ENCODE results near the gene MTG1. TPM values are rescaled to one million over a fixed set of nuclear protein-coding genes. Genes with fewer than 3 reads are reported as not detected.
"Not testable (repeated sequence)": the region's sequence is repeated elsewhere in the genome, so short reads cannot be mapped to it uniquely, and the experiment has no call there.

The MTG1 gene
- polyA plus RNA-seq, 1 donor (not counting 4 experiments of a cell fraction or from before 2014, with no cell fraction given): 31.6 TPM

DNA sequence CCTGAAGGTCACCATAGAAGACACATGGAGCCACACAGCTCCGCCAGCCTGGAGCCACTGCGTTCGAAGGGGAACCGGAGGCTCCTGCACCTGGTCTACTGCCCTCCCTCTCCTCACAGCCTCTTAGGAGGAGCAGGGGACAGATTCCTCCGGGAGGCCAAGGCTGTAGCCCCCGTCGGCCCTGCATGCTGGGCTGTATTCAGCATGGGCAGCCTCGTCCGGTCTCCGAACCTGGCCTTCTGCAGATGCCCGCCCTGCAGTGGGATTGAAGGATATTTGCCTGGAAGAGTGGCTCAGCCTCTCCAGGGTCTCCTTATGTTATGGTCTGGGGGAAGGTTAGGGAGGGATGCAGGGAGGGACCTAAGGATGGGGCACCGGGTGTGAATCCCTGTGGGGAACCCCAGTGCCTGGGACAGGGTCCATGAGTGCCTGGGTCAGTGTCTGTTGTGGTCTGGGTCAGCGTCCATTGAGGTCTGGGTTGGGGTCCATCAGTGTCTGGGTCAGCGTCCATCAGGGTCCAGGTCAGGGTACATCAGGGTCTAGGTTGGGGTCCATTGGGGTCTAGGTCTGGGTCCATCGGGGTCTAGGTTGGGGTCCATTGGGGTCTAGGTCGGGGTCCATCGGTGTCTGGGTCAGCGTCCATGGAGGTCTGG, 46.8 kb downstream of the MTG1 start:
- no peaks in the 10 kb centered on the region for H4K20me1 ChIP-seq (ENCODE audit: control insufficient read depth, extremely low read depth, insufficient read depth, low read length)
- H3K9me3 ChIP-seq (ENCODE audit: control insufficient read depth, low read depth, low read length): peaks cover 6% of the 10 kb centered on the region
- H3K9ac ChIP-seq (ENCODE audit: control insufficient read depth, extremely low read depth, insufficient read depth, low read length): no peak overlapping the region
- H3K4me1 ChIP-seq (ENCODE audit: control insufficient read depth, extremely low read depth, insufficient read depth, low read length): no peaks in the 10 kb centered on the region
- H3K4me3 ChIP-seq (ENCODE audit: control insufficient read depth in 2 of 3, extremely low read depth in 1 of 3, insufficient read depth in 2 of 3, low read depth in 1 of 3, low read length in 3 of 3): no peak overlapping the region
- no peaks in the 10 kb centered on the region for H3K79me2 ChIP-seq (ENCODE audit: control insufficient read depth, insufficient read depth, low read length)
- no peak overlapping the region for H3K4me2 ChIP-seq (ENCODE audit: control insufficient read depth, extremely low read depth, insufficient read depth, low read depth, low read length)
- dilution Hi-C loops (cut with MboI; ENCODE audit: extremely low pct_ligation_motif_present, low sequenced_read_pairs): no loop called here
- H3K27ac ChIP-seq (ENCODE audit: control insufficient read depth, insufficient read depth, low read length): no peak overlapping the region
- DNase-seq (ENCODE audit: low read depth, low spot score) (no peak), FAIRE-seq (no peak)
- no peaks in the 10 kb centered on the region for H3K9me1 ChIP-seq (ENCODE audit: control insufficient read depth, extremely low read depth, insufficient read depth, low read length)
- no peaks in the 10 kb centered on the region for H3K27me3 ChIP-seq (ENCODE audit: control insufficient read depth, extremely low read depth, insufficient read depth, low read length)
- no peaks in the 10 kb centered on the region for H3K36me3 ChIP-seq (ENCODE audit: control insufficient read depth in 2 of 2, extremely low read depth in 1 of 2, insufficient read depth in 2 of 2, low read length in 2 of 2)
- TF ChIP-seq CTCF (optimal IDR thresholded peaks at IDR 0.05 in 1 of 3, IDR thresholded peaks at IDR 0.05 in 1 of 3, conservative IDR thresholded peaks at IDR 0.05 in 1 of 3; ENCODE audit: extremely low read depth in 1 of 3, insufficient read depth in 2 of 3, low read length in 3 of 3) (no peak), EZH2 (IDR thresholded peaks at IDR 0.05; ENCODE audit: low read length) (no peak)
- H2AFZ ChIP-seq (ENCODE audit: control insufficient read depth, low read length): no peak overlapping the region

DNA sequence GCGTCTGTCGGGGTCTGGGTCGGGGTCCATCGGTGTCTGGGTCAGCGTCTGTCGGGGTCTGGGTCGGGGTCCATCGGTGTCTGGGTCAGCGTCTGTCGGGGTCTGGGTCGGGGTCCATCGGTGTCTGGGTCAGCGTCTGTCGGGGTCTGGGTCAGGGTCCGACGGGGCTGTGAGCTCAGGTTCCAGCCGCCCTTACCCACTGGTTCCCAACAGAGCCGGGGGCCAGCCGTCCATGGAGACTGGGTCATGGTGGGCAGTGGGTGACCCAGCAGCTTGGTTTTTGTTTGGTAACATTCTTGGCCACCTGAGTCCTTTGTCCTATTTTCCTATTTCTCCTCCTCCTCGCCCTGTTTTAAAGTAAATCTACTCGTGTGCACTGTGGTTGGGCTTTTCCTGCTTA, 47.4 kb downstream of the MTG1 start:
- H3K9me1 ChIP-seq (ENCODE audit: control insufficient read depth, extremely low read depth, insufficient read depth, low read length); H3K4me2 ChIP-seq (ENCODE audit: control insufficient read depth, extremely low read depth, insufficient read depth, low read depth, low read length); H3K27me3 ChIP-seq (ENCODE audit: control insufficient read depth, extremely low read depth, insufficient read depth, low read length); H3K79me2 ChIP-seq (ENCODE audit: control insufficient read depth, insufficient read depth, low read length); H3K27ac ChIP-seq (ENCODE audit: control insufficient read depth, insufficient read depth, low read length); H2AFZ ChIP-seq (ENCODE audit: control insufficient read depth, low read length); H4K20me1 ChIP-seq (ENCODE audit: control insufficient read depth, extremely low read depth, insufficient read depth, low read length); H3K36me3 ChIP-seq (ENCODE audit: control insufficient read depth in 2 of 2, extremely low read depth in 1 of 2, insufficient read depth in 2 of 2, low read length in 2 of 2); H3K9me3 ChIP-seq (ENCODE audit: control insufficient read depth, low read depth, low read length); FAIRE-seq; H3K4me1 ChIP-seq (ENCODE audit: control insufficient read depth, extremely low read depth, insufficient read depth, low read length); H3K4me3 ChIP-seq (ENCODE audit: control insufficient read depth in 2 of 3, extremely low read depth in 1 of 3, insufficient read depth in 2 of 3, low read depth in 1 of 3, low read length in 3 of 3); H3K9ac ChIP-seq (ENCODE audit: control insufficient read depth, extremely low read depth, insufficient read depth, low read length); dilution Hi-C loops (cut with MboI; ENCODE audit: extremely low pct_ligation_motif_present, low sequenced_read_pairs); DNase-seq (ENCODE audit: low read depth, low spot score): not testable (repeated sequence)

DNA sequence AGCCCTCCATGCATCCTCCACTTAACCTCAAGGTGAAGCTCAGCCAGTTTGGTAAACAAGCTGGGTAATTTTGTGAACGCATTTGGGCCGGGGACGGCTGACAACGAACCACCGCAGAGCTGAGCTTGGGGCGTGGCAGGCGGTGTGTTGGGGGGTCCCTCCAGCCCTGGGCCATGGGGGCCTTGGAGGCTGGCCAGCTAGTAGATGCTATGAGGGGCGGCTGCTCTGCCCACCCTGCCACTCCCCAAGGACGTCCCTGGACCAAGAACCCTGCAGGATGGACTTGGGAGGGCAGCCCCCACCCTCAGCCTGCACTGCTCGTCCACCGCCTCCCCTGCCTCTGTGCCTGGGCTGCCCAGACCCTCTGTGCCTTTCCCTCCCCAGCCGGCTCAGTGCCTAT, 47.8 kb downstream of the MTG1 start:
- Histone ChIP-seq H2AFZ (ENCODE audit: control insufficient read depth, low read length) (no peak overlapping the region), H3K4me1 (ENCODE audit: control insufficient read depth, extremely low read depth, insufficient read depth, low read length) (no peaks in the 10 kb centered on the region), H3K27me3 (ENCODE audit: control insufficient read depth, extremely low read depth, insufficient read depth, low read length) (no peaks in the 10 kb centered on the region), H3K79me2 (ENCODE audit: control insufficient read depth, insufficient read depth, low read length) (no peaks in the 10 kb centered on the region), H3K4me2 (ENCODE audit: control insufficient read depth, extremely low read depth, insufficient read depth, low read depth, low read length) (no peak overlapping the region), H3K9ac (ENCODE audit: control insufficient read depth, extremely low read depth, insufficient read depth, low read length) (no peak overlapping the region), H3K9me3 (ENCODE audit: control insufficient read depth, low read depth, low read length) (peaks cover 6% of the 10 kb centered on the region), H3K27ac (ENCODE audit: control insufficient read depth, insufficient read depth, low read length) (no peak overlapping the region), H3K36me3 (ENCODE audit: control insufficient read depth in 2 of 2, extremely low read depth in 1 of 2, insufficient read depth in 2 of 2, low read length in 2 of 2) (no peaks in the 10 kb centered on the region), H4K20me1 (ENCODE audit: control insufficient read depth, extremely low read depth, insufficient read depth, low read length) (no peaks in the 10 kb centered on the region), H3K4me3 (ENCODE audit: control insufficient read depth in 2 of 3, extremely low read depth in 1 of 3, insufficient read depth in 2 of 3, low read depth in 1 of 3, low read length in 3 of 3) (no peak overlapping the region), H3K9me1 (ENCODE audit: control insufficient read depth, extremely low read depth, insufficient read depth, low read length) (no peaks in the 10 kb centered on the region)
- dilution Hi-C loops (cut with MboI; ENCODE audit: extremely low pct_ligation_motif_present, low sequenced_read_pairs): no loop called here
- FAIRE-seq (no peak), DNase-seq (ENCODE audit: low read depth, low spot score) (no peak)
- TF ChIP-seq EZH2 (IDR thresholded peaks at IDR 0.05; ENCODE audit: low read length) (no peak), CTCF (optimal IDR thresholded peaks at IDR 0.05 in 1 of 3, IDR thresholded peaks at IDR 0.05 in 1 of 3, conservative IDR thresholded peaks at IDR 0.05 in 1 of 3; ENCODE audit: extremely low read depth in 1 of 3, insufficient read depth in 2 of 3, low read length in 3 of 3) (no peak)

All from keratinocyte (primary cell).